ENCODE measurements around the gene GDF10.
A peak's percentile ranks its signal among the peaks of the same experiment; 100 is the strongest.

DNA sequence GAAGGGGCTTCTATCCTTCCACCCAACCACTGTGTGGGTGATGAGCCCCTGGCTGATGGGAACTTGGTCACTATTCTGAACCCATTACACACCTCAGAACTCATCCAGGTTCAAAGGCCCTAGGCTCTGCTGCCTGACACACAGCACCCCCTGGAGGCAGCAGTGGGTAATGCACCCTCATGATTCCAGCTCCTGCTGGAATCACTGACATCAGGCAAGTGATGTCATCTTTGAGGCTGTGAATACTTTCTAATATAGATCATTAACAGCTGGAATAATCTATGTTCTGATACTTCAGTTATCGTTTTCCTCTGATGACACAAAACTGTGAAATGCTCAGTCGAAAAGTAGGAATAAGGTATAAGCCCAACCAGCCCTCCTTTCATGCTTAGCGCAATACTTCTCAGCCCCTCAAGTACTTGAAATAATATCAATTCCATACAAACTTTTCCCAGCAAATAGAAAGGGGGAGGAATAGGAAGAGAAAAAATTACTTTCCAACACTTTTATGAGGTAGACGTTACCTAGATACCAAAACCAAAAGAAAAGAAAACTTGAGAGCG lies 40.7 kb downstream of the GDF10 start:
- TF ChIP-seq, protein P1, sequence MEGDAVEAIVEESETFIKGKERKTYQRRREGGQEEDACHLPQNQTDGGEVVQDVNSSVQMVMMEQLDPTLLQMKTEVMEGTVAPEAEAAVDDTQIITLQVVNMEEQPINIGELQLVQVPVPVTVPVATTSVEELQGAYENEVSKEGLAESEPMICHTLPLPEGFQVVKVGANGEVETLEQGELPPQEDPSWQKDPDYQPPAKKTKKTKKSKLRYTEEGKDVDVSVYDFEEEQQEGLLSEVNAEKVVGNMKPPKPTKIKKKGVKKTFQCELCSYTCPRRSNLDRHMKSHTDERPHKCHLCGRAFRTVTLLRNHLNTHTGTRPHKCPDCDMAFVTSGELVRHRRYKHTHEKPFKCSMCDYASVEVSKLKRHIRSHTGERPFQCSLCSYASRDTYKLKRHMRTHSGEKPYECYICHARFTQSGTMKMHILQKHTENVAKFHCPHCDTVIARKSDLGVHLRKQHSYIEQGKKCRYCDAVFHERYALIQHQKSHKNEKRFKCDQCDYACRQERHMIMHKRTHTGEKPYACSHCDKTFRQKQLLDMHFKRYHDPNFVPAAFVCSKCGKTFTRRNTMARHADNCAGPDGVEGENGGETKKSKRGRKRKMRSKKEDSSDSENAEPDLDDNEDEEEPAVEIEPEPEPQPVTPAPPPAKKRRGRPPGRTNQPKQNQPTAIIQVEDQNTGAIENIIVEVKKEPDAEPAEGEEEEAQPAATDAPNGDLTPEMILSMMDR (IDR thresholded peaks at IDR 0.05; ENCODE audit: insufficient read depth, low read length): peak; percentile 92
- TF ChIP-seq SPI1 (IDR thresholded peaks at IDR 0.05; ENCODE audit: borderline replicate concordance, low read depth) (no peak), POLR2AphosphoS5 (IDR thresholded peaks at IDR 0.05; ENCODE audit: low read depth) (no peak), GABPA (IDR thresholded peaks at IDR 0.05; ENCODE audit: low read depth) (no peak)
- TF ChIP-seq, protein P2, sequence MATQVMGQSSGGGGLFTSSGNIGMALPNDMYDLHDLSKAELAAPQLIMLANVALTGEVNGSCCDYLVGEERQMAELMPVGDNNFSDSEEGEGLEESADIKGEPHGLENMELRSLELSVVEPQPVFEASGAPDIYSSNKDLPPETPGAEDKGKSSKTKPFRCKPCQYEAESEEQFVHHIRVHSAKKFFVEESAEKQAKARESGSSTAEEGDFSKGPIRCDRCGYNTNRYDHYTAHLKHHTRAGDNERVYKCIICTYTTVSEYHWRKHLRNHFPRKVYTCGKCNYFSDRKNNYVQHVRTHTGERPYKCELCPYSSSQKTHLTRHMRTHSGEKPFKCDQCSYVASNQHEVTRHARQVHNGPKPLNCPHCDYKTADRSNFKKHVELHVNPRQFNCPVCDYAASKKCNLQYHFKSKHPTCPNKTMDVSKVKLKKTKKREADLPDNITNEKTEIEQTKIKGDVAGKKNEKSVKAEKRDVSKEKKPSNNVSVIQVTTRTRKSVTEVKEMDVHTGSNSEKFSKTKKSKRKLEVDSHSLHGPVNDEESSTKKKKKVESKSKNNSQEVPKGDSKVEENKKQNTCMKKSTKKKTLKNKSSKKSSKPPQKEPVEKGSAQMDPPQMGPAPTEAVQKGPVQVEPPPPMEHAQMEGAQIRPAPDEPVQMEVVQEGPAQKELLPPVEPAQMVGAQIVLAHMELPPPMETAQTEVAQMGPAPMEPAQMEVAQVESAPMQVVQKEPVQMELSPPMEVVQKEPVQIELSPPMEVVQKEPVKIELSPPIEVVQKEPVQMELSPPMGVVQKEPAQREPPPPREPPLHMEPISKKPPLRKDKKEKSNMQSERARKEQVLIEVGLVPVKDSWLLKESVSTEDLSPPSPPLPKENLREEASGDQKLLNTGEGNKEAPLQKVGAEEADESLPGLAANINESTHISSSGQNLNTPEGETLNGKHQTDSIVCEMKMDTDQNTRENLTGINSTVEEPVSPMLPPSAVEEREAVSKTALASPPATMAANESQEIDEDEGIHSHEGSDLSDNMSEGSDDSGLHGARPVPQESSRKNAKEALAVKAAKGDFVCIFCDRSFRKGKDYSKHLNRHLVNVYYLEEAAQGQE (IDR thresholded peaks at IDR 0.05; ENCODE audit: insufficient replicate concordance, low read depth): no peak

Measured in HL-60 (cell line).